Activated T-helper 2 cell treated with anti-CD3 and anti-CD28 coated beads, Interferon-gamma antibody, Interleukin-2, Interleukin-4, amounts not matched to agents 10 μg/mL and 5 μg/mL and 100 μg/mL, durations not matched to agents 14 hours and 24 hours and 36 hours (primary cell): ENCODE measurements around the gene FARS2. TPM values are rescaled to one million over a fixed set of nuclear protein-coding genes. Genes with fewer than 3 reads are reported as not detected.

Source experiments
- DNase-seq: peaks from one replicate; pipeline ENCODE4 v3.0.0; 2021; ENCODE audit warnings: low spot score
- H3K27ac Mint-ChIP-seq: one replicate; pipeline ENCODE4 v1.8.0; 2021; ENCODE audit warnings: mixed read lengths
- H3K27me3 Mint-ChIP-seq: one replicate; pipeline ENCODE4 v1.8.0; 2021; ENCODE audit warnings: low read depth, mixed read lengths
- H3K36me3 Mint-ChIP-seq: one replicate; pipeline ENCODE4 v1.8.0; 2021; ENCODE audit warnings: low read depth, mixed read lengths
- H3K4me1 Mint-ChIP-seq: one replicate; pipeline ENCODE4 v1.8.0; 2021; ENCODE audit warnings: low read depth, mixed read lengths
- H3K4me3 Mint-ChIP-seq: one replicate; pipeline ENCODE4 v1.8.0; 2021; ENCODE audit warnings: low read depth, mild to moderate bottlenecking, moderate library complexity, mixed read lengths
- H3K9me3 Mint-ChIP-seq: one replicate; pipeline ENCODE4 v1.8.0; 2021; ENCODE audit warnings: mixed read lengths
- intact Hi-C: fragments of 100-400 bp; cut with micrococcal nuclease; formaldehyde crosslinking; loops from one replicate; pipeline ENCODE4 v1.15.1; 2023
- total RNA-seq: library from RNA; stranded (reverse); gene quantifications from 2 replicates; pipeline ENCODE4 v1.2.3, GENCODE V29; 2022

FARS2 gene
- total RNA-seq, 1 donor from 2014 or later: 19.7 TPM

DNA sequence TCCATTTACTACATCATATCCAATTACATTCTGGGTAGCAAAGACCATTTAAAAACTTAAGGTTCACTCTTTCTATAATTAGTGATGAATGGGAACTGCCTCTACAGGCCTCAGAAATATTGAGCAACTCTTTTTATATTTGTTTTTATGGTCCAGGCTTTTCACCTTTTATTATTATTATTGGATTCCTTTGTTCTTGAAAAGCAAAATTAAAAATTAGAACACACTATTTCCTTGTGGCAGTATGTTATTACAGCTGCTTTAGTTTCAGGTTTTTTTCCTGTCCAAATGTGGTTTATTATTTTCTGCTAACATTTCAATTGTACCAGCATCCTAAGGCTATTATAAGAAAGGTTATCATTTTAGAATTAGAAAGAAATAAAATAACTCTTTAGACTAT, 150.1 kb downstream of the FARS2 start:
- intact Hi-C loops: no loop called here
- H3K4me3 Mint-ChIP-seq: no peak overlapping the region
- no peak overlapping the region for H3K27ac Mint-ChIP-seq
- H3K27me3 Mint-ChIP-seq: no peaks in the 10 kb centered on the region
- H3K36me3 Mint-ChIP-seq: peaks cover 9% of the 10 kb centered on the region
- no peaks in the 10 kb centered on the region for H3K4me1 Mint-ChIP-seq
- H3K9me3 Mint-ChIP-seq: no peaks in the 10 kb centered on the region
- no peak for DNase-seq

DNA sequence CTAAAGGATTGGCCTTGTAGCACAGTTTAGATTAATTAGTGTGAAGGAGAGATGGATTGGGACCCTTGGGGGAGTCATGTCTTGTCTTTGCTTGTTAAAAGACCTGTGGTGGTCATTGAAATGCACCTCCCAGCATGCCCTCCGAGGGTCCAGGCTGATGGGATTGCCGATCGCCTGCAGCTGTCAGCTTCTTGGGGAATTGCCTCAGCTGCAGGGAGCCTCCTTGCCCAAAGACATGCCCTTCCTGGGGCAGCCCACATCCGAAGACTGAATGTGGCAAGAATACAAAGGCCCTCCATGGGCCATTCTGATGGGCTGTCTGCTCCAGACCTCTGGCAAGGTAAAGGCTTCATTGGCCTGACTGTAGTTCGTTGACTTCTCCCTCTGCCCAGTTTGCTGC, 150.7 kb downstream of the FARS2 start:
- Mint-ChIP-seq H3K36me3 (peaks cover 9% of the 10 kb centered on the region), H3K9me3 (no peaks in the 10 kb centered on the region), H3K27ac (no peak overlapping the region), H3K4me1 (no peaks in the 10 kb centered on the region), H3K27me3 (no peaks in the 10 kb centered on the region), H3K4me3 (no peak overlapping the region)
- intact Hi-C loops: no loop called here
- DNase-seq: no peak

DNA sequence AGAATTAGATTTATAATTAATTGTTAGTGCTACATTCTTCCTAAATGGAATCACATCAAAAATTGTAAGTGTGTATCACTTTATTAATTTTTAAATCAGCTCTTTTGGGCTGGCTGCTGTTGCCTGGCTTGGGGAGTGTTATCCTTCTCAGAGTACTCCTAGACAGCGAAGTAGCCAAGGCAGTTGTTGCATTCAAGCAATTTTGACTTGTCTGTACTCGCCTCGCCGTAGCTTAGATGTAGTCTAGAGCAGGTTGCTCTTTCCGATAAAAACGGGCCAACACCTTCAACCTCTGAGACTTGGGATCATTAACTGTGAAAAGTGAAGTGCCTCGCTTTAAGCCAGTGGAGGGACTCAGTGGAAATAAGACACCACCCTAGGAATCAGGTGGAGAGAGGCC, 151.3 kb downstream of the FARS2 start:
- DNase-seq: no peak
- Mint-ChIP-seq H3K27ac (no peak overlapping the region), H3K27me3 (no peaks in the 10 kb centered on the region)

DNA sequence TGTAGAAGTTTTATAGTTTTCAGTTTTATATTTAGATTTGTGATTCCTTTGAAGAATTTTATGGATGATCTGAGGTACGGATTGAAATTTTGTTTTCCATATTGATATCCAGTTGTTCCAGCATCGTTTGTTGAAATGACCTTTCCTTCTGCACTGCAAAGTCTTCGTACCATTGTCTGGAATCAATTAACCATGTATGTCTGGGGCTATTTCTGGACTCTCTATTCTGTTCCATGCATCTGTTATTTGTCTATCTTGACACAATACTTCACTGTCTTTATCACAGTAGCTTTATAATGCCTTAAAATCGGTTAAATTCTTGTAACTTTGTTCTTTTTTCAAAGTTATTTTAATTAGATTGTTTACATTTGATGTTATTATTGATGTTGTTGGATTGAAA, 154.9 kb downstream of the FARS2 start:
- H3K4me3 Mint-ChIP-seq: no peak overlapping the region
- no peaks in the 10 kb centered on the region for H3K27me3 Mint-ChIP-seq

More for the DNA sequence above, 151.3 kb downstream of the FARS2 start:
- intact Hi-C loops: no loop called here
- Mint-ChIP-seq H3K4me3 (no peak overlapping the region), H3K9me3 (no peaks in the 10 kb centered on the region), H3K4me1 (no peaks in the 10 kb centered on the region), H3K36me3 (peaks cover 13% of the 10 kb centered on the region)

DNA sequence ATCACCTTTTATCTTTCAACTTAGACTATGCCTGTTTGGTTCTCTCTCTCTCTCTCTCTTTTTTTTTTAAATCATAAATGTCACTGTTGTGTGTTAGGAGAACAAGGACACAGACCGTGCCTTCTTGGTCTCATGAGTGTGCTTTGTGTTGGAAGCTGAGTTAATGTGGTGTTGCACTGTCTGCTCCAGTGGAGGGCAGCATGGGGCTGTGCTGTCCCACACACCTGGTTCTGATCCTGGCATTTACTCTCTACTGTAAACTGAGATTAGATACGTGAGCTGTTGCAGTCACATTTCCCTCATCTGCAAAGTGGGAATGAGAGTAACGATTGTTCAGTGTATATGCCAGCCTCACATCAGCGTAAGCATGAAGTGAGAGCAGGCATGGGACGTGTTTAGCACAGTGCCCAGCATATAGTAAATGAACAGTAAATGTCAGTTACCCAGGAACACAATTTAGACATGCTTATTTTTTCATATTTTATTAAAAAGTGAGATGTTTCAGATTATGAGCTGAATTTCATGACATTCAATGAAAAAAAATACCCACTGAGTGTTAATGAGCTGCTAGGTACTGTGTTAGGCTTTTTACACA, 161.1 kb downstream of the FARS2 start:
- no peaks in the 10 kb centered on the region for H3K4me1 Mint-ChIP-seq
- intact Hi-C loops: no loop called here
- no peaks in the 10 kb centered on the region for H3K9me3 Mint-ChIP-seq
- no peak overlapping the region for H3K27ac Mint-ChIP-seq
- peaks cover 7% of the 10 kb centered on the region for H3K36me3 Mint-ChIP-seq
- no peak for DNase-seq
- H3K4me3 Mint-ChIP-seq: no peak overlapping the region
- H3K27me3 Mint-ChIP-seq: no peaks in the 10 kb centered on the region

More for the DNA sequence above, 154.9 kb downstream of the FARS2 start:
- Mint-ChIP-seq H3K36me3 (peaks cover 13% of the 10 kb centered on the region), H3K4me1 (no peaks in the 10 kb centered on the region), H3K27ac (no peak overlapping the region), H3K9me3 (no peaks in the 10 kb centered on the region)
- intact Hi-C loops: no loop called here
- no peak for DNase-seq

DNA sequence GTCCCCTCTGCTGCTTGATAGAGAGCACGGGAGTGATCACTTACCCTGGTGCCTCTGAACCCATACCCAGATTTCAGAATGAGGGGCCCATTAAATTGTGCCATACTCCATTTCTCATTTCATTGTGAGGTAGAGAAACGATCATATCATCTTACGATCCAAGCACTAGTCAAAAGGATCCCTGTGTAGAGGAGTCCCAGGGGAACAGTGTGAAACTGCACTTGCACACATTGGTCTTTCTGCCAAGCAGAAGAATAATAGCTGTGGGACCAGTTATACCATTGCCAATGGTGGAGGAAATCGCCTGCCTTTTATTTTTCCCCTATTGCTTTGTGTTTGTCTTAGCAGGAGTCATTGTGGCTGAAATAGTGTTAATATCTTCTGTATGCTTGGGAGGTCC, 161.9 kb downstream of the FARS2 start:
- DNase-seq: no peak
- H3K9me3 Mint-ChIP-seq: no peaks in the 10 kb centered on the region
- intact Hi-C loops: no loop called here
- H3K27ac Mint-ChIP-seq: no peak overlapping the region
- H3K36me3 Mint-ChIP-seq: peaks cover 2% of the 10 kb centered on the region
- no peaks in the 10 kb centered on the region for H3K4me1 Mint-ChIP-seq
- no peak overlapping the region for H3K4me3 Mint-ChIP-seq
- no peaks in the 10 kb centered on the region for H3K27me3 Mint-ChIP-seq

DNA sequence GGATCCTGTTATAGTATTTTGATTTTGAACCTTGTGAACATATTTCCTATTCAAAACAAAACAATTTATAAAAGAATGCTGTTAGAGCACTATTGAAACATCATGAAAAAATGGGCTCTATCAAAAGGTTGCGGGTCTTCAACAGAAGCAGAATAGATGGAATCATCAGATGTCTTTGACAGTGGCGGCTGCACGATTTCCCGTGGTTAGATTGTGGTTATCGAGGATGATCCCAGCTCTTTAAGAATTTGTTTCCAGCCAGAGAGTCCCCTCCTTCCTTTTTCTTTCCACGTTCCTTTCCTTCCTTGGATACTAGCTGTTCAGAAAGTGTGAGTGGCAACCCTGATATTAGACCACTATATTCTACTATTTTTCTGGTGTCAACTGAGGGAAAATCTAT, 163.4 kb downstream of the FARS2 start:
- intact Hi-C loops: no loop called here

DNA sequence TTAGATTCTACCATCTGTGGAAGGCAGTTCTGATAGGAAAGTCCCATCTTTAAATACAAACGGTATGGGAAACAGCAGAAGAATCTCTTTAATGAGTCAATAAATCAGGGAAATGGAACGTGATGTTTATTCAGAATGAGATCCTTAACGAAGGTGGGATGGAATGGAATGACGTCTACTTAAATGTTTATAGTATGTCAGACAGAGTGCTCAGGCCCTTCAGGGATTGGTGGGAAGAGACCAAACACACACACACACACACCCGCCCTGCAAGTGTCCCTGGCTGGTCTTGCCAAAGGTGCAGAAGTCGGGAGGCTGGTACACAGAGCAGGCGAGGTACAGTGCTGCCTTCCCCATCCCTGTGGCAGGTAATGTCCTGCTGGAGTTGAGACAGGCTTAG, 164.0 kb downstream of the FARS2 start:
- no peak for DNase-seq
- H3K9me3 Mint-ChIP-seq: no peaks in the 10 kb centered on the region
- H3K4me3 Mint-ChIP-seq: no peak overlapping the region
- no peaks in the 10 kb centered on the region for H3K4me1 Mint-ChIP-seq
- H3K36me3 Mint-ChIP-seq: no peaks in the 10 kb centered on the region
- no peaks in the 10 kb centered on the region for H3K27me3 Mint-ChIP-seq
- H3K27ac Mint-ChIP-seq: no peak overlapping the region
- intact Hi-C loops: no loop called here

More for the DNA sequence above, 163.4 kb downstream of the FARS2 start:
- Mint-ChIP-seq H3K27ac (no peak overlapping the region), H3K4me1 (no peaks in the 10 kb centered on the region), H3K4me3 (no peak overlapping the region), H3K36me3 (peaks cover 2% of the 10 kb centered on the region), H3K27me3 (no peaks in the 10 kb centered on the region), H3K9me3 (no peaks in the 10 kb centered on the region)
- DNase-seq: no peak

DNA sequence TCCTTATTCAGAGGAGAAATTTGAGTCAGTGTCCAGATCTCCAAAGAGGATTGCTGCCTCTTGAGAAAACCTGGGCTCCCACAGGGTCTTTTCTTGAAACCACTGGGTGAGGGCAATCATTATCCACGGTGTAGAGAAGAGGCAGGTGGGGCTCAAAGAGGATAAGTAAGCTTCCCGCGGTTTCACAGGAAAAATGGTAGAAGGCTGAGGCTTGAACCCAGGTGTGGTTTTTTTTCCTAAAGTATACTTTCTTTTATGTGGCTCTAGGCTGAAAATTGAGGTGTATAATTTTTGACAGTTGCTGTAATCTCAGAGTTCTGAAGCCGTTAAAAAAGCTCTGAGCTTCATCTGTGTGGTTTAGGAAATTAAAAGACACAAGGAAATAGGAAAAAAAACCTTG, 164.5 kb downstream of the FARS2 start:
- H3K4me1 Mint-ChIP-seq: no peaks in the 10 kb centered on the region
- intact Hi-C loops: no loop called here
- H3K27me3 Mint-ChIP-seq: no peaks in the 10 kb centered on the region
- H3K27ac Mint-ChIP-seq: no peak overlapping the region
- no peak for DNase-seq
- H3K36me3 Mint-ChIP-seq: no peaks in the 10 kb centered on the region
- no peaks in the 10 kb centered on the region for H3K9me3 Mint-ChIP-seq
- no peak overlapping the region for H3K4me3 Mint-ChIP-seq

DNA sequence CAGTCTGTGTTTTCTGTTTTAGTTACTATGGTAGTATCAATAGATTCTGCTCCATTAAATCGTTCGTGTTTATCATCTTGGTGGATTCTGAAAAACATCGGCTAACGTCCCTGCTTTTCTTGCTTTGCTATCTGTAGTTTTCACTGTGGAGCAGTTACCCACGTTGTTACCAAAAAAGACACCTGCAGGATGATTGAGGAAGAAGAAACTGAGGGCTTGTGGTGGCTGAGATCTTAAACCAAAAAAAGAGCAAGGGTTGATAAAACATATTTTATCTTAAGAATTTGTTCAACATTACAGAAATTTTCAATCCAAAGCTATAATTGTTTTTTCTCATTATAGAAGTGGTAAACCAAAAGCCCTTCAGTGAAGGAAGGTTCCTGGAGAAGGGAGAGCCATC, 166.3 kb downstream of the FARS2 start:
- no peaks in the 10 kb centered on the region for H3K4me1 Mint-ChIP-seq
- H3K27me3 Mint-ChIP-seq: no peaks in the 10 kb centered on the region
- no peak overlapping the region for H3K4me3 Mint-ChIP-seq
- intact Hi-C loops: no loop called here
- no peaks in the 10 kb centered on the region for H3K9me3 Mint-ChIP-seq
- no peaks in the 10 kb centered on the region for H3K36me3 Mint-ChIP-seq
- no peak for DNase-seq
- H3K27ac Mint-ChIP-seq: no peak overlapping the region

DNA sequence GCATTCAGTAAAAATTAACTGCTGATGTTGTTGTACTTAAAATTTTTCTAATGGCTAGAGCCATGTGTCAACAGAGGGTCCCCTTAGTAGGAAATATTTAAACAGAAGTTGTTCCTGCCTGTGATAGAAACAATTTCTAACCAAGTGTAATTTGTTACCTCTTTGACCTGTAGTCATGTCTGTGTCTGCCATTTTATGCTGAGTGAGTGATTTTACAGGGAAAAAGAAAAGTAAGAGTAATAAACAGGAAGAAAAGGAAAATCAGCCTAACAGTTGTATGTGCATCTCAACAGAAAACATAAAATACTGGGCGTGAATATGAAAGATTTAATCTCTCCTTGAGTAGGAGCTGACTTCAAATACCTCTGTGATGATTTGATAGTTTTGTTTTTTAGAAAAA, 172.0 kb downstream of the FARS2 start:
- H3K4me3 Mint-ChIP-seq: no peak overlapping the region
- H3K4me1 Mint-ChIP-seq: no peaks in the 10 kb centered on the region
- no peaks in the 10 kb centered on the region for H3K27me3 Mint-ChIP-seq
- intact Hi-C loops: no loop called here
- no peak for DNase-seq
- H3K9me3 Mint-ChIP-seq: peaks cover 9% of the 10 kb centered on the region
- H3K27ac Mint-ChIP-seq: no peak overlapping the region
- peaks cover 15% of the 10 kb centered on the region for H3K36me3 Mint-ChIP-seq

DNA sequence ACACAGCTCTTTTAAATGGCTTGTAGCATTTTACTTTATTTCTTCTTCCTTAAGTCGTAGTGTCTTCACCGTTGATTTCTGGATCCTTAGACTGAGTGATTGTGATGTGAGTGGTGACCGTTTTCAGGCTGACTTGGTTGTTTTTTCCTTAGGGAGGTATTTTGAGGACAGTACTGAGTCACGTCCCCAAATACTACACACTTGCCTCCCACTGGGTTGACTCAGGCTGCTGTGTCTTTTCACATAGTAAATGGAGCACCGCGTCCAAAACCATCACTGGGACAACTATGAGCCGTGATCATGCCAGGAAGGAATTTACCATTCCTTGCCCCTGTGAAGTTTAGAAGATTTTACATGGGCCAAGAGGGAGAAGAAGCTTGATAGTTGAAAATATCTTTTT, 174.1 kb downstream of the FARS2 start:
- intact Hi-C loops: no loop called here
- no peak overlapping the region for H3K27ac Mint-ChIP-seq
- DNase-seq: no peak
- peaks cover 2% of the 10 kb centered on the region for H3K4me1 Mint-ChIP-seq
- no peak overlapping the region for H3K4me3 Mint-ChIP-seq
- peaks cover 9% of the 10 kb centered on the region for H3K9me3 Mint-ChIP-seq
- no peaks in the 10 kb centered on the region for H3K27me3 Mint-ChIP-seq
- peaks cover 17% of the 10 kb centered on the region for H3K36me3 Mint-ChIP-seq

DNA sequence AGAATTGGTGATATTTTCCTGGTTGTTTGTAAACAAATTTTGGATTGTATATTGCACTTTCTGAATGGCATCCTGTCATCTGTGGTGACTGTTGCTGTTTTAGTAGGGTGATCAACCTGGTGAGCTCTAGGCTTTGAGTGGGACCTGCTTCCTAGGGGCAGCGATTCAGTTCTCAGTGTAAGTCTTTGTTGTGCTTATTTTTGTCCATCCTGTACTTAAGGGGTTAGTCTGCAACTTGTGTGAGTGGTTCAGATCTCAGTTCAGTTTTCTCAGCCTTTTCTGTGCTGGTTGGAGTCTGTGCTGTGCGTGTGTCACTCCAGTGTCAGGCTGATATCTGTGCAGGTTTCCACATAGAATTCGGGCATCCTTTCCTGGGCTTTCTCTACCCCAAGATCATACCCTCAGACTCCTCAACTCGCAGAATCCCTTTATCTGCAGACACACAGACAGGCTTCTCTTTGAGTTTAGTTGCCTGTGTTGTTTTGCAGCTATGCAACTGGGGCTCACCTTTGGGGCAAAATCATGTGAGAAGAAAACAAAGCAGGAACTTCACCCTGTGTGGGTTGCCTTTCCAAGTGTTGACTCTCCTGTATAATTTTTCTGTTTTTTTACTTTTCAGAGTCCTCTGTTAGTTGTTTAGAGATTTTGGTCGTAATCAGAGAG, 177.7 kb downstream of the FARS2 start:
- Mint-ChIP-seq H3K4me1 (peaks cover 2% of the 10 kb centered on the region), H3K36me3 (peaks cover 17% of the 10 kb centered on the region), H3K27ac (no peak overlapping the region), H3K4me3 (no peak overlapping the region), H3K9me3 (peaks cover 9% of the 10 kb centered on the region), H3K27me3 (no peaks in the 10 kb centered on the region)
- no peak for DNase-seq
- intact Hi-C loops: no loop called here
